Left renal cortex interstitium (tissue), 4 donors: ENCODE results near the gene WDFY4. TPM values are rescaled to one million over a fixed set of nuclear protein-coding genes. Genes with fewer than 3 reads are reported as not detected.

Experiments
- polyA plus RNA-seq, 4 donors: library from polyadenylated mRNA; unstranded; fragments of 120-200 nt; gene quantifications; one replicate each; pipeline ENCODE4 v1.2.1, GENCODE V29; 2013; ENCODE audit not compliant: insufficient read length in 4 of 4

WDFY4 gene
- polyA plus RNA-seq, 4 donors: 1.5 to 3.0 (median 2.0) TPM

Other genes starting within 250 kb of the WDFY4 start
- gene ARHGAP22, start 79.8 kb upstream of the WDFY4 start, polyA plus RNA-seq: 1 to 10 TPM; 1.4 to 3.3 (median 1.9) TPM